Muscle of arm (tissue), 12 donors: ENCODE results near the gene POLDIP3. TPM values are rescaled to one million over a fixed set of nuclear protein-coding genes. Genes with fewer than 3 reads are reported as not detected.
A peak's percentile ranks its signal among the peaks of the same experiment; 100 is the strongest.
"Not testable (repeated sequence)": the region's sequence is repeated elsewhere in the genome, so short reads cannot be mapped to it uniquely, and the experiment has no call there.

Experiments used
- DNase-seq: peaks from one replicate; pipeline ENCODE4 v3.0.0-alpha.2; 2013
- polyA plus RNA-seq, 12 donors: library from polyadenylated mRNA; unstranded; fragments of 120-200 nt; gene quantifications; one replicate each; pipeline ENCODE4 v1.2.1, GENCODE V29; 2013; ENCODE audit not compliant: insufficient read length in 12 of 12

The POLDIP3 gene
- polyA plus RNA-seq, 12 donors: 54.2 to 73.3 (median 59.4) TPM; not detected in 1

DNA sequence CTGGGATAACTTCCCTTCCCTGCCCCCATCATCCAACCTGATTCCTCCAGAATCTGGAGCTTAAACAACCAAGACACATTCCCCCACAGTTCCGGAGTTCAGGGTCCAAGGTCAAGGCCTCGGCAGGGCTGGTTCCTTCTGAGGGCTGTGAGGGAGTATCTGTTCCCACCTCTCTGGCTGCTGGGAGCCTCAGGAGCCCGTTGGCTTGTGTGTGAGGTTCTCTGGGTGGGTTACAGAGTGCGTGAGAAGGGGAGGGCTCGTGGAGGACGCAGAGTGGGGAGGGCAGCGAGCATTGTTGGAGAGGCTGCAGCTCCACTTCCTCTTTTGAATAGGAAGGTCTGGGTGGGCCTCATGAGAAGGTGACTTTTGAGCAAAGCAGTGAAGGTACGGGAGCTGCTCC, 52.4 kb downstream of the POLDIP3 start:
- no peak for DNase-seq

DNA sequence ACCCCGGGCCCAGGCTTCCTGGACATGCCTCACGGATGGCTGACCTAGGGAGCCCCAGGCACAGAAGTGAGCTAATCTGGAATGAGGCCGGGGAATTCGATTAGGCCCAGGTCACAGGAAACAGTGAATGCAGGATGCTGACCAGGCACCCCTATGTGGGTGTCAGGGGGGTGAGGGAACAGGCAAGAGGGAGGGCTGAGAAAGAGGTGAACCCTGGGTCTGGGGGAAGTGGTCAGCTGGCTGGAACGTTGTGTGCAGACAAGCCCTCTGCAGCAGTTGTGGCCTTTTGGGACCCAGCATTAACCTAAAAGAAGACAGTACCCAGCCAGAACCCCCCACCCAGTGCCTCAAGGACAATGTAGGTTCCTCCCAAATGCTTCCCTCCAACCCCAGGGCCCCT, 52.8 kb downstream of the POLDIP3 start:
- DNase-seq: no peak

DNA sequence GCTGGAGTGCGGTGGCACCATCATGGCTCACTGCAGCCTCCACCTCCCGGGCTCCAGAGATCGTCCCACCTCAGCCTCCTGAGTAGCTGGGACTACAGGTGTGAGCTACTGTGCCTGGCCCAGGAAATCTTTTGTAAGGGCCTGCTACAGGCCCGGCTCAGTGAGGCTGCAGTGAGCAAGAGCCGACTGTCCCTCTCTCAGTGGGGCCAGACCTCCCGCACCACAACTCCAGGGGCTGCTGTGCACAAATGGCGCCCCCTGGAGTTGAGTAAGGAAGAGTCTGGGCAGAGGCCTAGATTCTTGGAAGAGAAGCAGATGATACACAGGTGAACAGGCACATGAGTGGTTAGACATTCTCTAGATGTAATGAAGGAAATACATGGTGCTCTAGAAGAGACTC, 53.9 kb downstream of the POLDIP3 start:
- no peak for DNase-seq

DNA sequence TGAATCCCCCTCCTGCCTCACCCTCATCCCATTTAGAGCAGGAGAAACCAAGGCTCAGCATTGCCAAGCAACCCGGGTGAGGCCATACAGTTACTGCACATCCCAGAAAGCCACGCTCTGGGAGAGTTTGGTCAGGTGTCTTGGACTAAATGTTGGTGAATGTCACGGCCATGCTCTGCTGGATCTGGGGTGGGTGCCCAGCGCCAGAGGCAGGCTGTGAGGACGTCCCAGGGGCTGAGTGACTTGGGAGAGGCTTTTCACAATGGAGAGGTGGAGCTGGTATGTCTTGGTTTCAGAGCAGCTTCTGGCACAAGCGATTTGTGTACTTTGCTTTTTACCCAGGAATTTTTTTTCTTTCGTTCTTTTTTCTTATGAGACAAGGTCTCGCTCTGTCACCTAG, 54.3 kb downstream of the POLDIP3 start:
- DNase-seq: no peak

DNA sequence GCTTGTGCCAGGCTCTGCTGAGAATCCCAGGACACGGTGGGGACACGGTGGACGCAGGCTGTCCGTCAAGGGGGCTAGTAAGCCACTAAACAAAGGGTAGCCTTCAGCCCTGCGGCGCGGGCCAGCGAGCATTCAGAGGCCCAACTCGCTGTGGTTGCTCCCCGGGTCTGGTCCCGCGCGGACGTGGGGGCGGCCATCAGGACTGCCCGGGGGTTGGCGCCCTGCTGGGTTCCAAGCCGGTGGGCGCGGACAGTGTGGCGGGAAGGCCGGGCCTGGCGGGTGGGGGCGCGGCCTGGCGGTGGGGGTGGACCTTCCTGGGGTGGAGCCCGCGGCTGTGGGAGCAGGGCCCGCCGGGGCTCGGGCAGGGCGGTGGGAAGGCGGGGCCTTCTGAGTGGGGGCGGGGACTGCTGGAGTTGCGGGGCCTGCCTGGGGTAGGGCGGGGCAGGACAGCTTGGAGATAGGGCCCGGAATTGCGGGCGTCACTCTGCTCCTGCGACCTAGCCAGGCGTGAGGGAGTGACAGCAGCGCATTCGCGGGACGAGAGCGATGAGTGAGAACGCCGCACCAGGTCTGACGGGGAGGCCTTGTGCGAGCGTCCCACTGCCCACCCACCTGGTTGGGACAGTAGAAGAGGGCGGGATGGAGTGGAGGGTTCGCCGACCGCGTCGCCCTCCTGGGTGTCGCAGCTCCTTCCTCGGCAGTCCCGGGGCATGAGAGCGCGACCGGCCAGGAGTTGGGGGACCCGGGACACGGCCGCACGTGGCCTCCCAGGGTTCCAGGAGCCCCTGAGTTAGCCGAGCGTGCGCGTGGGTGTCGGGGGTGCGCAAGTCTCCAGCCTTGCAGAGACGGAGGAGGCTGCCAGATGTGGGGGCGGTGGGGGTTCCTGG, 61.0 kb downstream of the POLDIP3 start, which contains the start of gene SERHL2:
TSS of gene SERHL2 (plus strand) at position 482 of the 887 bp plus-strand sequence. CDS start at position 547, 65 bp downstream.
- DNase-seq: peak; percentile 88

DNA sequence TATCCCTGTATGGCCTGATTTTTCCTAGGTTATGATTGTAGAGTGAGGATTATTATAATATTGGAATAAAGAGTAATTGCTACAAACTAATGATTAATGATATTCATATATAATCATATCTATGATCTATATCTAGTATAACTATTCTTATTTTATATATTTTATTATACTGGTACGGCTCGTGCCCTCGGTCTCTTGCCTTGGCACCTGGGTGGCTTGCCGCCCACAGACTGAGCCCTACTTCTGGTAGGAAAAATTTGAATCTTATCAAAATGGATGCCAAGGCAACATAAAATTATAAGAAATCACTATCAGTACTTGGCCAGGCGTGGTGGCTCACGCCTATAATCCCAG, 62.4 kb downstream of the POLDIP3 start:
- DNase-seq: not testable (repeated sequence)

DNA sequence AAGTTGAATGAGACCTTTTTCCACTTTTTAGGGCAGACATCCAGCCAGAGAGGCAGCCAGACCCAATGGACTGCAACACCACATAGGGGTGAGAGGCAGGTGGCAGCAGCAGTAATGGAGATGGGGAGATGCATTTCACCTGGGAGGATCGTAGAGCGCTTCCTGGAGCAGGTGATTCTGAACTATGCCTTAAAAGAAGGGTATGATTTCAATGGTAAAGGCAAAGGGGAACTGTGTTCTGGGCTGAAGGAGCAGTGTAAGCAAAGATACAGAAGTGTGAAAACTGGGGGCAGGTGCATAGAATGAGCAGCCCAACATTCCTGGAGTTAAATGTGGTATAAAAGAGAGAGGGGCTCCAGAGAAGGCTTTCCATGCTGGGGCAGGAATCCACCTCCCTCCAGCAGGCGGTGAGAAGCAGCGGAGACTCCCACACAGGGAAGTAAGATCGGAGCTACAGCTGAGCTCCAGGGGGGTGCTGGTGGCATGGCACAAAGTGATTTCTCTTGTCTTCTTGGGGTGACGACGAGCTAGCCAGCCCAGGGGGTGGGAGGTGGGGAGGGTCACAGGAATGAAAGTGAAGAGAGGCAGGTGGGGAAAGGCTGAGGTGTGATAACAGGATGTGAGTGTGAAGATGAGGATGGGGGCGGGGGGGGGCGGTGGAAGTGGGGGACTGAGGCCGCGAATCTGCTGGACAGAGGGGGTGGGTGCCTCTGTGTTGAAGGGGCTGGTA, 65.2 kb downstream of the POLDIP3 start:
- DNase-seq: no peak

DNA sequence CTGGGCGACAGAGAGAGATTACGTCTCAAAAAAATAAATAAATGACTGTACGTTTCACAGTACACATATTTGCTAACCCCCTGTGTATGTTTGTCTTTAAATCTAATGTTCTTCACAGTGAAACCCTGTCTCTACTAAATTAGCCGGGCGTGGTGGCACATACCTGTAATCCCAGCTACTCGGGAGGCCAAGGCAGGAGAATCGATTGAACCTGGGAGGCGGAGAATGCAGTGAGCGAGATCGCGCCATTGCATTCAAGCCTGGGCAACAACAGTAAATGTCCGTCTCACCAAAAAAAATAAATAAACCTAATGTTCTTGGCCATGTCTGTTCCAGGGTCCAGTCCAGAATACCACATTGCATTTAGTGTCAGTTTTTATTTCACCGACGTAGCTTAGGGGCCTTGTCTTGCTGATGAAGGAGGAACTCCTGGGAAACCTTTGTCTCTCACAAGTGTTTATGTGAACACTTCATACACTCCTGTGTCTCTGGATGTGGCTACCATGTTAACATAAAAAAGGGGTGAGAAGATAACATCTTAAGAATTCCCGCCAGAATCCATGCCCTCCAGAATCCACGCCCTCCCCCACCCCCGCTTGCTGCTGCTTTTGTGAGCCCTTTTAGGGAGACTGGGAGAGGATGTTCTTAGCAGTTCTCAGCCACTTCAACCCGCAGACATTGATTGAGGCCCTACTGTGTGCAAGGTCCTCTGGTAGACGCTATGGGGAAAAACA, 65.9 kb downstream of the POLDIP3 start:
- no peak for DNase-seq

DNA sequence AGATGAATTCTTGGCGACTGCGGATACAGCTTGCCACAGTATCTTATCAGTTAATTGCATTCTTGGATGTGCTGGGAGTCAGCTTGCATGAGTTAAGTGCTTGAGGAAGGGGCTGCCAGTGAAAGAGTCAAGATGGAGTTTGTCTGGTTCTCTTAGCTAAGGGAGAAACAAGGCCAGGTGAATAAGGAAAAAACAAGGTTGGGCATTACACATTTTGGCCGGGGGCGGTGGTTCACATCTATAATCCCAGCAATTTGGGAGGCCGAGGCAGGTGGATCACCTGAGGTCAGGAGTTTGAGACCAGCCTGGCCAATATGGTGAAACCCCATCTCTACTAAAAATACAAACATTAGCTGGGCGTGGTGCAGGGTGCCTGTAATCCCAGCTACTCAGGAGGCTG, 66.6 kb downstream of the POLDIP3 start:
- DNase-seq: not testable (repeated sequence)

DNA sequence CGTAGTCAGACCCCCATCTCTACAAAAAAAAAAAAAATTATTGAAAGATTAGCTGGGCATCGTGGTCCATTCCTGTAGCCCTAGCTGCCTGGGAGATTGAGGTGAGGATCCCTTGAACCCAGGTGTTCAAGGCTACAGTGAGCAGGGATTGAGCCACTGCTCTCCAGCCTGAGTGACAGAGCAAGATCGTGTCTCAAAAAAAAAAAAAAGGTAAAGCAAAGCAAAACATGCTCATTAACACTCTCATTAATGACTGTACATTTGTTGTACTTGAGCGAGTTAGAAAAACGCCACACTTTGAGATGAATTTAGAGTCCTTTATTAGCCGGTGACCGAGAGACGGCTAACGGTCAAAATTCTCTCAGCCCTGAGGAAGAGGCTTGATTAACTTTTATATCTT, 67.1 kb downstream of the POLDIP3 start:
- no peak for DNase-seq

DNA sequence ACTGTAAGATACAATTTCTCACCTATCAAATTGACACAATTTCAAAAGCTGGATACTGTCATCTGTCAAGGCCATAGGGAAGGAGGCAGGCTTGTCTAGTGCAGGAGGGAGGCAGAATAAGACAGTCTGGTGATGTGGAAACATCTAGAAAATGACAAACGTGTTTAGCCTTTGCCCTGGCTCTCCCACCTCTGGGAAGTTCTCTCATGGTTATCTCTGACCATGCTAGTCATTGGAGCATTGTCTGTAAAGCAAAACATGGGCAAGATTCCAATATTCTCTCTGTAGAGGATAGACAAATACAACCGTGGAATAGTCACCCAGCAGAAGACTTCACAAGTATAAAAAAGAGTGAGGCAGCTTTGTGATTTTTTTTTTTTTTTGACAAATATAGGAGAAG, 70.0 kb downstream of the POLDIP3 start:
- DNase-seq: no peak

DNA sequence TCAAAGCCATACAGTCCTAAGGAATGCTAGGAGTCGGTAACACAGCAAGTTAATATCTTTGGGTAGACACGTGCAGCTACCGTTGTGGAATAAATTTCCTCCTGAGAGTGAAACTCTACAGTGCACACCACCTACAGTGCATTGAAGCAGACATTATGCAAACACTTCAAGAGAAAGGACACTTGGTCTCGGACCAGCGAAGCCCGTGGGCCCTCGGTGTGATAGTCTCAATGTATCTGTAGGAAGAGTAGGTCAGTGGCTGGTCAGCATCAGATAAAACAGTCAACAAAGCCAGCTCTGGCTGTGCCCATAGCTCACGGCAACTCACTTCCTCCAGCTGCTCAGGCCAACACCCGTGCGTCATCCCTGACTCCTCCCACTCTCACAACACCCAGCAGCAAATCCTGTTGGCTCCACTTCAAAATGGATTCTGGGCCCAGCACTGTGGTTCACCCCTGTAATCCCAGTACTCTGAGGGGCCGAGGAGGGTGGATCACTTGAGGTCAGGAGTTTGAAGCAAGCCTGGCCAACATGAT, 75.4 kb downstream of the POLDIP3 start:
- DNase-seq: not testable (repeated sequence)

DNA sequence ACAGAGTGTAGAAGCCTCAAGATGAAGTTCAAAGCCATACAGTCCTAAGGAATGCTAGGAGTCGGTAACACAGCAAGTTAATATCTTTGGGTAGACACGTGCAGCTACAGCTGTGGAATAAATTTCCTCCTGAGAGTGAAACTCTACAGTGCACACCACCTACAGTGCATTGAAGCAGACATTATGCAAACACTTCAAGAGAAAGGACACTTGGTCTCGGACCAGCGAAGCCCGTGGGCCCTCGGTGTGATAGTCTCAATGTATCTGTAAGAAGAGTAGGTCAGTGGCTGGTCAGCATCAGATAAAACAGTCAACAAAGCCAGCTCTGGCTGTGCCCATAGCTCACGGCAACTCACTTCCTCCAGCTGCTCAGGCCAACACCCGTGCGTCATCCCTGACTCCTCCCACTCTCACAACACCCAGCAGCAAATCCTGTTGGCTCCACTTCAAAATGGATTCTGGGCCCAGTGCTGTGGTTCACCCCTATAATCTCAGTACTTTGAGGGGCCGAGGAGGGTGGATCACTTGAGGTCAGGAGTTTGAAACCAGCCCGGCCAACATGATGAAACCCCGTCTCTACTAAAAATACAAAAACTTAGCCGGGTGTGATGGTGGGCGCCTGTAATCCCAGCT, 77.4 kb downstream of the POLDIP3 start:
- not testable (repeated sequence) for DNase-seq

DNA sequence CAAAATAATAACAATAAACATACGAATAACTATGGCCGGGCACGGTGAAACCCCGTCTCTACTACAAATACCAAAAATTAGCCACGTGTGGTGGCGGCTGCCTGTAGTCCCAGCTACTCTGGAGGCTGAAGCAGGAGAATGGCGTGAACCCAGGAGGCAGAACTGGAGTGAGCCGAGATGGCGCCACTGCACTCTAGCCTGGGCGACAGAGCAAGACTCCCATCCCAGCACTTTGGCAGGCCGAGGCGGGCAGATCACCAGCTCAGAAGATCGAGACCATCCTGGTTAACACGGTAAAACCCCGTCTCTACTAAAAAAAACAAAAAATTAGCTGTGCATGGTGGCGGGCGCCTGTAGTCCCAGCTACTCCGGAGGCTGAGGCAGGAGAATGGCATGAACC, 78.0 kb downstream of the POLDIP3 start:
- DNase-seq: not testable (repeated sequence)

DNA sequence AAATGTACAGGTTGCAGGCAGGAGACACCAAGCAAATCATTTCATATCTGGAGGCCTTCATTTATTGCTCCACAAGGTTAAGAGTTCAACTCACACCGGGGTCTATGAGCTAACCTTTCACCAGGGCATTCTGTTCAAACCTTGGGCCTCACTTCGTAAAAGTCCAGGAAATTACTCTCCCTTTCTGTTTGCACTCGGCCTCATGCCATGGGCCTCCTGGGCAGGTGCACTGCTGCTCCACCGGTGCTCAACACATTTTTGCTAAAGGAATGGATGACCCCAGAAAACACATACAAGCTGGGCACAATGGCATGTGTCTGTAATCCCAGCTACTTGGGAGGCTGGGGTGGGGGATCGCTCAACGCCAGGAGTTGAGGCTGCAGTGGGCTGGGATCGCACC, 78.5 kb downstream of the POLDIP3 start:
- no peak for DNase-seq

DNA sequence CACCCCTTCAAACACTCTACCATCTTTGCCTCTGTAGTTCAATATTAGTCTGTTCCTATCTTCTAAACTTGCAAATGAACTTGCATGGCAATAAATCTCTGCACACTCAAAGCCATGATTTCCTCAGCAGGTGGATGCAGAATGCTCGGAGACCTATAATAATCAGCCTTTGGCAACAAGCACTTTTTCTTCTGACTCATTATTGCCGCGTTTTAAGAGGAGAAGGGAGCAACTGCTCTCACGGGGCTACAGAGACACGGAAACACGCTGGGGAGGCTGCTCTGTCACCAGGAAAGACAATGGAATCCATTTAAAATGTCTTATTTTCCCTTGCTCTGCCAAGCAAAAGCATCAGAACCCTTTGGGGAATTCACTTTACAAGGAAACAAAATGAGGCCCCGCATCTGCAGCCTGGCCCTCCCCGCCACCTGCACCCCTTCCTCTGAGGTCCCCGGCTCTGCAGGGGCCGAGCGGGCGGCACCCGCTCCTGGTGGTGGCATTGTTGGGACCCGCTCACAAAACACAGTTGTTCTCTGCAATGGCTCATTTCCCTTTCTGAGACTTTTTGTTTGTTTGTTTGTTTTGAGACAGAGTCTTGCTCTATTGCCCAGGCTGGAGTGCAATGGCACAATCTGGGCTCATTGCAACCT, 79.5 kb downstream of the POLDIP3 start:
- DNase-seq: not testable (repeated sequence)

Other genes with a start within 250 kb of the POLDIP3 start
- 1 to 10 TPM in 2 of 12 donors, under 1 TPM in 8, not detected in 2; 0.44 to 3.4 (median 0.60) TPM for gene NFAM1, start 182.5 kb downstream of the POLDIP3 start, polyA plus RNA-seq
- gene RRP7A, start 95.1 kb downstream of the POLDIP3 start, polyA plus RNA-seq: 10 to 100 TPM in 11 of 12 donors, not detected in 1; 13.3 to 33.3 (median 22.8) TPM
- gene SERHL2, start 60.9 kb downstream of the POLDIP3 start, polyA plus RNA-seq: 1 to 10 TPM in 10 of 12 donors, not detected in 2; 1.7 to 4.9 (median 3.0) TPM
- not detected for gene ATP5MGL, start 25.7 kb upstream of the POLDIP3 start, polyA plus RNA-seq
- gene CYB5R3, start 34.5 kb upstream of the POLDIP3 start, polyA plus RNA-seq: 100 to 1,000 TPM in 11 of 12 donors, not detected in 1; 121 to 206 (median 145) TPM
- 10 to 100 TPM in 11 of 12 donors, not detected in 1; 11.8 to 33.9 (median 21.0) TPM for gene A4GALT, start 106.0 kb upstream of the POLDIP3 start, polyA plus RNA-seq
- gene ARFGAP3, start 242.4 kb upstream of the POLDIP3 start, polyA plus RNA-seq: 10 to 100 TPM in 11 of 12 donors, not detected in 1; 26.7 to 49.1 (median 40.5) TPM